Smooth muscle cell (in vitro differentiated cells): ENCODE results near the gene DAZAP1. TPM values are rescaled to one million over a fixed set of nuclear protein-coding genes. Genes with fewer than 3 reads are reported as not detected.
A peak's percentile ranks its signal among the peaks of the same experiment; 100 is the strongest.

ENCODE experiments used
- DNase-seq: peaks from one replicate; lab custom pipeline; 2025; ENCODE audit not compliant: unreplicated experiment; lab: John Stamatoyannopoulos, UW
- H2AFZ ChIP-seq: fragments of 200-600 bp; sonication (generic); 2 replicates; pipeline ENCODE4 v1.6.0; 2016; ENCODE audit warnings: antibody characterized with exemption, low read depth, mild to moderate bottlenecking
- H3F3A ChIP-seq: fragments of 200-600 bp; sonication (generic); 2 replicates; pipeline ENCODE4 v1.6.0; 2017; ENCODE audit warnings: antibody characterized with exemption, low read depth
- H3K27ac ChIP-seq: fragments of 200-600 bp; sonication (generic); 2 replicates; pipeline ENCODE4 v1.5.1; 2016; ENCODE audit warnings: low read depth, mild to moderate bottlenecking
- H3K27me3 ChIP-seq: fragments of 200-600 bp; sonication (generic); 2 replicates; pipeline ENCODE4 v1.6.1; 2016; ENCODE audit warnings: low read depth, mild to moderate bottlenecking
- H3K36me3 ChIP-seq: fragments of 200-600 bp; sonication (generic); 2 replicates; pipeline ENCODE4 v1.5.1; 2016; ENCODE audit warnings: low read depth
- H3K4me1 ChIP-seq: fragments of 200-600 bp; sonication (generic); 2 replicates; pipeline ENCODE4 v1.5.1; 2016; ENCODE audit warnings: low read depth
- H3K4me2 ChIP-seq: fragments of 200-600 bp; sonication (generic); 2 replicates; pipeline ENCODE4 v1.6.0; 2016; ENCODE audit warnings: mild to moderate bottlenecking
- H3K4me3 ChIP-seq: fragments of 200-600 bp; sonication (generic); 2 replicates; pipeline ENCODE4 v1.5.1; 2016; ENCODE audit warnings: mild to moderate bottlenecking
- H3K79me2 ChIP-seq: fragments of 200-600 bp; sonication (generic); 2 replicates; pipeline ENCODE4 v1.6.0; 2016; ENCODE audit warnings: low read depth, mild to moderate bottlenecking
- H3K9ac ChIP-seq: fragments of 200-600 bp; sonication (generic); 2 replicates; pipeline ENCODE4 v1.6.0; 2016; ENCODE audit warnings: low read depth
- H3K9me3 ChIP-seq: fragments of 200-600 bp; sonication (generic); replicated peaks from 2 replicates; pipeline ENCODE4 v1.5.1; 2016; ENCODE audit warnings: low read depth
- H4K20me1 ChIP-seq: fragments of 200-600 bp; sonication (generic); 2 replicates; pipeline ENCODE4 v1.6.0; 2016; ENCODE audit warnings: low read depth
- WGBS: methylation state at CpG from one replicate; pipeline ENCODE4 v1.1.7; 2016; ENCODE audit warnings: low lambda C conversion rate; 5-methylcytosine and 5-hydroxymethylcytosine counted together
- polyA plus RNA-seq: library from polyadenylated mRNA; unstranded; fragments of >200 nt; fragmentation: Nextera tagmentation; extraction: Ambion mirVana; gene quantifications from 2 replicates; pipeline ENCODE4 v1.2.1, GENCODE V29; 2016
- total RNA-seq: library from RNA; depleted of rRNA; stranded (reverse); fragments of >200 nt; gene quantifications from 2 replicates; pipeline ENCODE4 v1.2.3, GENCODE V29; 2014
- TF ChIP-seq, protein P1 (sequence below): fragments of 200-600 bp; sonication (generic); IDR thresholded peaks from 2 replicates; pipeline ENCODE4 v1.5.1; 2017; ENCODE audit warnings: borderline replicate concordance, mild to moderate bottlenecking, antibody characterized with exemption; ENCODE audit not compliant: insufficient read depth, poor library complexity, severe bottlenecking

The DAZAP1 gene
- total and polyA plus RNA-seq, 2 experiments from 2014 or later, result 35.5 to 41.7 TPM

DNA sequence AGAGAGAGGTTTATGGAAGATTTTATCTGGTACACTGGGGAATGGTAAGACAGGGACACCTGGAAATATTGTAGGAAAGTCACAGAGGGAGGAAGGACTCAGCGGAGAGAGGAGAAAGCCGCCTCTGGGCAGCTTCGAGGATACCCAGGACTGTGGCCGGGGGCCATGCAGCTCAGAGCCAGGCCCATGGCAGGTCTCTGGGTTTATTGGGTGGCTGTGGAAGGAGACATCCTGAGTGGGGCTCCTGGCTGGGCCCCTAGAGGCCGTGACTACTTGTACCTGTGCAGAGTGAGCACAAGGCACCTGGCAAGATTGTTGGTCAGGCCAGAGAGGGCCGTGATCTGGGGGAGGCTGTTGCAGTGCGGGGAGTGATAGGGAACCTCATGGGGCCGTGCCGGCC lies 3.4 kb downstream of the DAZAP1 start:
- no peak overlapping the region for H3K9ac ChIP-seq
- H3K4me3 ChIP-seq, result no peak overlapping the region

DNA sequence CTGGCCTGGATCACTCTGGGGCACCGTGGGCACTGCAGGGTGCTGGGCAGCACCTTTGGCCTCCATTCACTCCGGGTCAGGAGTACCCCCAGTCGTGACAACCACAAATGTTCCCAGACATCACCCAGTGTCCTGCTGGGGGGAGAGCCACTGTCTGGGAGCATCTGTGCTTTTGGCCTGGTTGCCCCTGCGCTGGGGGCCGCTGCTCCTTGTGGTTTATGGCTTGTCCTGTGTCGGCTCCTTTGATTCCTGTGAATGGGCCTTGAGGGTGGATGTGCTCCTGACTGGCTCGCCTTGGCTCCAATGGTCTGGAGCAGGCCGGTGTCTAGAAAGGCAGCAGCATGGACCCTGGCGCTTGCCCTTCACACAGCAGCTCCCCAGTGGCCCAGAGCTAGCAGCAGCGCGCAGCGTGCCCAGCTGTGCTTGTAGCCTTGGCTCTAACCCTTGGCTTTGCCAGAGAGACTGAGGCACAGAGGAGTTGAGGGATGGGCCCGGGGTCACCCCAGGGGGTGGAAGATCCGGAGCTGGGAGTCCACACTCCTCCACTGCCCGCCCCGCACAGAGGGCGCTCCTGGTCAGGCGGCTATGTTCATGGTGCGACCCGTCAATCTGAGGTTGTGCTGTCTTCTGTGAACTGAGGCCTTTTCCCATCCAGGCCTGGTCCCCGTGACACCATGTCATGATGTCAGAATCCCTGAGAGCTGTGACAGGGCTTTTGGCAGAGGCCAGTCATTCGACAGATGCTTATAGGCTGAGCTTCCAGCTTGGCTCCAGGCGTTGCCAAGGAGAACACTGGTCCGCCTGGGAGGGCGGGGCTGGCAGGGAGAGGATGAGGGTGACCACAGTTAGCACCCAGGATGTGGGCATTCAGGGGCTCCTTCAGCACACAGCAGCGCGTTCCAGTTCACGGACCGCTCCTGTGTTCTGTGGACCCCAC lies 4.1 kb downstream of the DAZAP1 start:
- Histone ChIP-seq H3K9me3 (no peaks in the 10 kb centered on the region), H3K4me1 (peaks cover 27% of the 10 kb centered on the region), H3K79me2 (peaks cover 73% of the 10 kb centered on the region), H3K27ac (no peak overlapping the region), H3K27me3 (no peaks in the 10 kb centered on the region), H3F3A (peaks cover 23% of the 10 kb centered on the region), H3K36me3 (no peaks in the 10 kb centered on the region), H4K20me1 (peaks cover 76% of the 10 kb centered on the region), H3K4me3 (no peak overlapping the region), H2AFZ (no peak overlapping the region), H3K9ac (no peak overlapping the region), H3K4me2 (no peak overlapping the region)
- TF ChIP-seq, protein P1, sequence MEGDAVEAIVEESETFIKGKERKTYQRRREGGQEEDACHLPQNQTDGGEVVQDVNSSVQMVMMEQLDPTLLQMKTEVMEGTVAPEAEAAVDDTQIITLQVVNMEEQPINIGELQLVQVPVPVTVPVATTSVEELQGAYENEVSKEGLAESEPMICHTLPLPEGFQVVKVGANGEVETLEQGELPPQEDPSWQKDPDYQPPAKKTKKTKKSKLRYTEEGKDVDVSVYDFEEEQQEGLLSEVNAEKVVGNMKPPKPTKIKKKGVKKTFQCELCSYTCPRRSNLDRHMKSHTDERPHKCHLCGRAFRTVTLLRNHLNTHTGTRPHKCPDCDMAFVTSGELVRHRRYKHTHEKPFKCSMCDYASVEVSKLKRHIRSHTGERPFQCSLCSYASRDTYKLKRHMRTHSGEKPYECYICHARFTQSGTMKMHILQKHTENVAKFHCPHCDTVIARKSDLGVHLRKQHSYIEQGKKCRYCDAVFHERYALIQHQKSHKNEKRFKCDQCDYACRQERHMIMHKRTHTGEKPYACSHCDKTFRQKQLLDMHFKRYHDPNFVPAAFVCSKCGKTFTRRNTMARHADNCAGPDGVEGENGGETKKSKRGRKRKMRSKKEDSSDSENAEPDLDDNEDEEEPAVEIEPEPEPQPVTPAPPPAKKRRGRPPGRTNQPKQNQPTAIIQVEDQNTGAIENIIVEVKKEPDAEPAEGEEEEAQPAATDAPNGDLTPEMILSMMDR, result no peak
- 89% methylated on average over 29 of the region's 29 CpGs for WGBS
- DNase-seq, result no peak

More for the DNA sequence above, 3.4 kb downstream of the DAZAP1 start:
- Histone ChIP-seq H3K9me3 (no peaks in the 10 kb centered on the region), H3K4me1 (peaks cover 20% of the 10 kb centered on the region), H4K20me1 (peaks cover 69% of the 10 kb centered on the region), H3K27me3 (no peaks in the 10 kb centered on the region), H3K4me2 (peak overlapping the region; percentile 95), H3K79me2 (peaks cover 72% of the 10 kb centered on the region), H3K36me3 (no peaks in the 10 kb centered on the region), H2AFZ (no peak overlapping the region), H3K27ac (no peak overlapping the region), H3F3A (peaks cover 23% of the 10 kb centered on the region)
- no peak for DNase-seq
- 94% methylated on average over 9 of the region's 9 CpGs for WGBS
- TF ChIP-seq, protein P1, result no peak

DNA sequence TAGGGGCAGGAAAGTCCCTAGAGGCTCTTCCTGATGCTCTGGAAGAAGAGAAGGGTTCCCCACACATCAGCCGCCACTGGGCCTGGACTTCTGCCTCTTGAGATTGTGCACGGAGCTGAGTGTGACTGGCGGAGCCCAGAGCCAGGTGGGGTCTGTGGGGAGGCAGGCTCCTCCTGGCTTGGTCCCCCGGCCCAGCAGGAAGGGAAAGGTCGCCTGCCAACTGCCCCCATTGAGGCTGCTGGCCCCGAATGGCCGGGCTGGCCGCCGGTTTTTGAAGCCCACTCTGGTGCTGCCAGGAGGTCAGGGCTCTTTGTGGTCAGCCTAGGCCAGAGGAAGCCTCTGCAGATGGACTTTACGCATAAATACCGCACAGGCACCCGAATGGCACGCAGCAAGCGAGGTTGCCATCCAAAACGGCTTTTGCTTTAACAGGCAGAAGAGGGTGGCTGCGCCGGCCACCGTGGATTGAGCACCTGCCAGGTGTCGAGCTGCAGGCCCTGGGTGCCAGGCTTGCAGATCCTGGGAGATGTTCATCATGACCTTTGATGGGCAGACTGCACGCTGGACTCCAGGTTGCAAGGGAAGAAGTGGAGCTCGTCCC lies 5.0 kb downstream of the DAZAP1 start:
- Histone ChIP-seq H2AFZ (no peak overlapping the region), H4K20me1 (peaks cover 85% of the 10 kb centered on the region)
- 95% methylated on average over 21 of the region's 21 CpGs for WGBS

More for the DNA sequence above, 5.0 kb downstream of the DAZAP1 start:
- no peak overlapping the region for H3K27ac ChIP-seq
- no peak overlapping the region for H3K4me2 ChIP-seq
- no peaks in the 10 kb centered on the region for H3K9me3 ChIP-seq
- H3K36me3 ChIP-seq, result no peaks in the 10 kb centered on the region
- H3K4me3 ChIP-seq, result no peak overlapping the region
- H3K4me1 ChIP-seq, result peaks cover 33% of the 10 kb centered on the region
- TF ChIP-seq, protein P1, result no peak
- no peak for DNase-seq
- H3F3A ChIP-seq, result peaks cover 25% of the 10 kb centered on the region
- no peak overlapping the region for H3K9ac ChIP-seq
- H3K27me3 ChIP-seq, result no peaks in the 10 kb centered on the region
- H3K79me2 ChIP-seq, result peaks cover 82% of the 10 kb centered on the region
